Tibial nerve (tissue), 4 donors: ENCODE data around the gene SYTL3.
"Not testable (repeated sequence)": the region's sequence is repeated elsewhere in the genome, so short reads cannot be mapped to it uniquely, and the experiment has no call there.

Experiments
- CTCF ChIP-seq, 5 experiments: fragments of 200-600 bp in 3 of 5; fragments of 450-650 bp in 2 of 5; sonication (generic) in 3 of 5; IDR thresholded peaks; one replicate each; pipeline ENCODE4 v1.5.1; 2016 to 2019; ENCODE audit warnings: antibody characterized with exemption in 5 of 5, mild to moderate bottlenecking in 3 of 5, moderate library complexity in 2 of 5
- EP300 ChIP-seq, 2 donors: sonication (generic); formaldehyde crosslinking; IDR thresholded peaks; one replicate each; pipeline ENCODE4 v1.6.1; 2017; ENCODE audit warnings: antibody characterized with exemption in 2 of 2, mild to moderate bottlenecking in 1 of 2
- POLR2A ChIP-seq, 2 donors: fragments of 450-650 bp; IDR thresholded peaks; one replicate each; pipeline ENCODE4 v1.6.1; 2017; ENCODE audit warnings: antibody characterized with exemption in 2 of 2, mild to moderate bottlenecking in 2 of 2, moderate library complexity in 2 of 2

- TF ChIP-seq POLR2A, CTCF, EP300 (IDR thresholded peaks at IDR 0.05): not testable (repeated sequence)
Measured at GRCh38 chr6:158672119-158672518, 22.3 kb downstream of the SYTL3 start.
